RKO (cell line): Measurements from ENCODE around the gene C1orf21.

ENCODE experiments used
- DNase-seq: peaks from one replicate; pipeline ENCODE4 v3.0.0-alpha.2; 2016; ENCODE audit warnings: low spot score

The C1orf21 gene

DNA sequence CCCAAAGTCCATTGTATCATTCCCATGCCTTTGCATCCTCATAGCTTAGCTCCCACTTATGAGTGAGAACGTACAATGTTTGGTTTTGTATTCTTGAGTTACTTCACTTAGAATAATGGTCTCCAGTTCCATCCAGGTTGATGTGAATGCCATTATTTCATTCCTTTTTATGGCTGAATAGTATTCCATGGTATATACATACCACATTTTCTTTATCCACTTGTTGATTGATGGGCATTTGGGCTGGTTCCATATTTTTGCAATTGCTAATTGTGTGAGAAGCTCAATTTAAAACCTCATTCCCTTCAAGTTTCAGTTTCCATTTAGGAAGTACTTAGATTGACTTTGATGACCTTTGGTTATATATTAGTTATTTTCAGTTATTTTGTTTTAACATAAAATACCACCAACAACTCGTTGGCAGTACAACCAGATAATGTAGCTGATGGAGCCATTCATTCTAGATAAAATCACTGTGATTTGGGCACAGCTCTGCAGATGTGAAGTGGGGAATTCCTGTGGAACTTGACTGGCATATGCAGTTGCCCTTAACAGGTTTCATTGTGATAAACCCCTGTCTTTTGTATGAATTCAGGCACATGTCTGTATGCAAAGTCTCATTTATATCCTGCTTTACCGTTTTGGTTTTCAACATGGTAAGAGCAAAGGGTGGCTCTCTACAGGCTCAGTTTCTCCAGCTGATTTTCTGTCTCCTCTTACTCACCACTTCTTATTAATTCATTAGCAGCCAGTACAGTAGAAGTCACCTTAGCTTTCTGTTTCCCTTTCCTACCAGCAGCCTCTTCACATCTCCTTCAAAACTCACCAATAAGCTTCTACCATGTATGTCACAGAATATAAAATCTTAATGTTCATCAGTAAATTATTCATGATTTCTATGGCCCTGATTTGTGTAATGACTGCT is 170.9 kb downstream of the C1orf21 start:
- no peak for DNase-seq

- no peak for DNase-seq
Measured at GRCh38 chr1:184558691-184559090, 171.9 kb downstream of the C1orf21 start.

- no peak for DNase-seq
Measured at GRCh38 chr1:184559117-184559713, 172.4 kb downstream of the C1orf21 start.

DNA sequence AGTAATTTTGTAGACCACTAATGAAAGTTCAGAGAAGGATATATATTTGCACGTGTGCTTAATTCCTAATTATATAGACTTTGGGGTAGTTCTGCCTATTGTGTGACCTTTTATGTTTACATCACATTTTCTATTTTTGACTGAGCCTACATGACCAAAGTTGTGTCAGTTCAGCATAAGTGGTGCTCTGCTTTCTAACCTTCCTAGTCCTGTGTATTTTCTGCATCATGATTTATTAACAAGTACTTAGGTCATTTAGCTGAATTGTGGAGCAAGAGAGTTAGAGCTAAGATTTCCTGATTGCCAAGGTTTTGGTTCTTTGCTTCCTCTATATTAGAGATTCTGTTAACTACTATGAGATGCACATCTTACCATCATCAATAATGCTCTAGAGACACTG is 176.0 kb downstream of the C1orf21 start:
- DNase-seq, result no peak

DNA sequence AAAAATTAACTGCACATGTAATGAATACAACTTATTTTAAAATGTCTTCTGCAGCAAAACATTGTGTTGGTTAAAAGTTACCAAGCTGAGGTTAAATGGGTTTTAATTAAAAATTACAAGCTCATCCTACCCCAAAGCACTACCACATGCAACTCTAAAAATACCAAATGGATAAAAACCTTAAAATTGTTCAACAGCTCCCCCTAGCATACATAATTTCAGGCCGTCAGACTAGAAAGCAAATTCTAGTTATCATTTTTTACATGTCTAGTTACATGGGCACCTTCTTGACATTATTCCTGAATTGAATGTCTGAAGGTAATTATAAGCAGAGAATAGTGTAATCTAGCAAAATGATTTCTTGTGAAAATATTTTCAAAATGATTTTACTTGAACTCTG is 176.5 kb downstream of the C1orf21 start:
- DNase-seq, result peak; percentile 26

- DNase-seq, result no peak
Measured at GRCh38 chr1:184567009-184567408, 180.2 kb downstream of the C1orf21 start.

- DNase-seq, result no peak
Measured at GRCh38 chr1:184567637-184568036, 180.8 kb downstream of the C1orf21 start.

GRCh38 chr1:184568148-184568547 is 181.3 kb downstream of the C1orf21 start:
- no peak for DNase-seq

GRCh38 chr1:184569106-184569505 is 182.3 kb downstream of the C1orf21 start:
- DNase-seq, result no peak

GRCh38 chr1:184574588-184574987 is 187.8 kb downstream of the C1orf21 start:
- DNase-seq, result no peak

DNA sequence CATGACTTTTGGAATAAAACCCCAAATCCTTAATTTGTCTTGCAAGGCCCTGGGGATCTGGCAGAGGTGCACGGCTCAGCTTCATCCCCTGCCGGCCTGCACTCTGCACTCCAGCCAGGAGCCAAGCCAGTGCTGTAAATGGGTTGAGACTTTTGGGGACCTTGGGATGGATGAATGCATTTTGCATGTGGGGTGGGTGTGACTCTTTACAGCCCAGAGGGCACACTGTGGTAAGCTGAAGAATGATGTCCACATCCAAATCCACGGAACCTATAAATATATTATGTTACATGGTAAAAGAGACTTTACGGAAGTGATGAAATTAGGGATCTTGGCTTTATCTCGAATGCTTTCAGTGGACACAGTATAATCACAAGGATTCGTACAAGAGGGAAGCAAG is 190.0 kb downstream of the C1orf21 start:
- no peak for DNase-seq

- DNase-seq, result no peak
Measured at GRCh38 chr1:184577319-184577718, 190.5 kb downstream of the C1orf21 start.

GRCh38 chr1:184582411-184582810 is 195.6 kb downstream of the C1orf21 start:
- DNase-seq, result no peak

DNA sequence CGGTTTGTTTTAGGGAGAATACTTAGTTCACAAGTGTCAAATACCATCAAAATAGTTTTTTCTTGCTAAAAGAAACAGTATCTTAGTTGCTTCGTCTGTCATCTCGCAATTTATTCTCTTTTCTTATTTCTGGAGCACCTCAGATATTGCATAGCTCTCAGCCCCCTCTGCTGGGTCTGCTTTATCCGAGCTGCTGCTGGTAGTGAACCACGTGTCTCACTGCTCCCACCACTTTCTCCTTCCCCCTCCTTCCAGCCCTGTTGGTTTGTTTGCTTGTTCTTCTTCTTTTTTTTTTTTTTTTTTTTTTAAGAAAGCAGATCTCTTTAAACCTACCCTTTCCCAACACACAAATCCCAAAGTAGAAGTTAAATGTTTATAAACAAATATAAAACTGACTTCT is 197.0 kb downstream of the C1orf21 start:
- DNase-seq, result no peak

- no peak for DNase-seq
Measured at GRCh38 chr1:184588701-184589100, 201.9 kb downstream of the C1orf21 start.

GRCh38 chr1:184590163-184590750 is 203.4 kb downstream of the C1orf21 start:
- no peak for DNase-seq

- no peak for DNase-seq
Measured at GRCh38 chr1:184593597-184593996, 206.8 kb downstream of the C1orf21 start.

GRCh38 chr1:184595596-184595995 is 208.8 kb downstream of the C1orf21 start:
- peak; percentile 20 for DNase-seq

DNA sequence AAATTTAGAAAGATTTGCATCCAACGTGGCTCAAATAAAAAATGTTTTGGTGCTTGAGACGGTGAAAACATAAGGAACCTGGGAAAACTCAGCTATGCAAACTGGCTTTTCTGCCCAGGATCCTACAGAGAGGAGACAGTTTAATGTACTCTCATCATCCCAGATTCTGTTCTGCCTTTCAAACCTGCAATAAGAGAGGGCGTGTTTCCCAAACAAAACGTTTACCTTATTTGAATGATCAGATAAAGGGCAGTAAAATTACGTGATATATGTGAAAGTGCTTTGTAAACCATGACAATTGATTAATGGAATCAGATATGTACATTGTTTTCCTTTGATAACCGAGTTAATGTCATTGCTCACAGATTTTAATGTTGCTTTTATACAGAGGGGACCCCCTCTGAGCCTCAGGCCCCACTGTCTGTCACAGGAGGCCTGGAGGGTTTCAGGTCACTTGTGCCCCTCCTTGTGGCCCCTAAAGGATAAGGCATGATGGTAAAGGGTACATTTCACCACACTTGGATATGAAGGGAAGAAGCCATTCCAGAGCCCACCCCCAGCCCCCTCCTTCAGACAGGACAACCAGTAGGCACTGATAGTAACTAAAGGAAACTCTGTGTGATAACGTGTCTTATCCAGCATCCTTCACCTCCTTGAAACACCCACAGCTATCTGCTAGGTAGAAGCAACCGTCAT is 210.3 kb downstream of the C1orf21 start:
- DNase-seq, result no peak

- DNase-seq, result no peak
Measured at GRCh38 chr1:184597650-184598357, 211.0 kb downstream of the C1orf21 start.

- DNase-seq, result no peak
Measured at GRCh38 chr1:184598403-184599193, 211.8 kb downstream of the C1orf21 start.
